Measurements from ENCODE around the gene NPAS3.
A peak's percentile ranks its signal among the peaks of the same experiment; 100 is the strongest.

Gene NPAS3

GRCh38 chr14:33393895-33394368 is 455.3 kb downstream of the NPAS3 start:
- no peak for DNase-seq

- no peak for DNase-seq
Observed at GRCh38 chr14:33401311-33401710, 462.6 kb downstream of the NPAS3 start.

GRCh38 chr14:33402604-33403003 is 463.9 kb downstream of the NPAS3 start:
- DNase-seq: no peak

GRCh38 chr14:33404054-33404453 is 465.4 kb downstream of the NPAS3 start:
- no peak for DNase-seq

- DNase-seq: no peak
Observed at GRCh38 chr14:33404964-33405574, 466.4 kb downstream of the NPAS3 start.

GRCh38 chr14:33406766-33407165 is 468.1 kb downstream of the NPAS3 start:
- DNase-seq: no peak

GRCh38 chr14:33408291-33408690 is 469.6 kb downstream of the NPAS3 start:
- no peak for DNase-seq

GRCh38 chr14:33412450-33412849 is 473.8 kb downstream of the NPAS3 start:
- no peak for DNase-seq

GRCh38 chr14:33413381-33413780 is 474.7 kb downstream of the NPAS3 start:
- DNase-seq: no peak

- DNase-seq: peak; percentile 31
Observed at GRCh38 chr14:33414041-33414440, 475.4 kb downstream of the NPAS3 start.

GRCh38 chr14:33420051-33420627 is 481.5 kb downstream of the NPAS3 start:
- DNase-seq: no peak

GRCh38 chr14:33430414-33431035 is 491.8 kb downstream of the NPAS3 start:
- no peak for DNase-seq

- DNase-seq: peak; percentile 0
Observed at GRCh38 chr14:33432407-33433023, 493.8 kb downstream of the NPAS3 start.

- no peak for DNase-seq
Observed at GRCh38 chr14:33433396-33433795, 494.7 kb downstream of the NPAS3 start.

GRCh38 chr14:33435911-33436689 is 497.4 kb downstream of the NPAS3 start:
- DNase-seq: peak; percentile 16

GRCh38 chr14:33441633-33442032 is 503.0 kb downstream of the NPAS3 start:
- DNase-seq: no peak

- DNase-seq: peak; percentile 3
Observed at GRCh38 chr14:33444136-33444535, 505.5 kb downstream of the NPAS3 start.

- DNase-seq: no peak
Observed at GRCh38 chr14:33449268-33449667, 510.6 kb downstream of the NPAS3 start.

- no peak for DNase-seq
Observed at GRCh38 chr14:33449703-33450395, 511.2 kb downstream of the NPAS3 start.

- no peak for DNase-seq
Observed at GRCh38 chr14:33450416-33450815, 511.7 kb downstream of the NPAS3 start.

GRCh38 chr14:33451211-33451610 is 512.5 kb downstream of the NPAS3 start:
- no peak for DNase-seq

GRCh38 chr14:33452995-33453394 is 514.3 kb downstream of the NPAS3 start:
- no peak for DNase-seq
